KMS-11 (cell line): Measurements from ENCODE around the gene CERCAM.

ENCODE experiments used
- H2AFZ ChIP-seq: fragments of 200-600 bp; sonication (generic); 2 replicates; pipeline ENCODE4 v1.6.1; 2016; ENCODE audit warnings: antibody characterized with exemption, mixed run types, low read depth
- H3K27ac ChIP-seq: fragments of 200-600 bp; sonication (generic); 2 replicates; pipeline ENCODE4 v1.6.1; 2016; ENCODE audit warnings: mild to moderate bottlenecking, mixed run types
- H3K27me3 ChIP-seq: fragments of 200-600 bp; sonication (generic); 2 replicates; pipeline ENCODE4 v1.6.1; 2017; ENCODE audit warnings: mild to moderate bottlenecking, low read depth, mixed run types, moderate library complexity; ENCODE audit not compliant: insufficient read depth
- H3K36me3 ChIP-seq: fragments of 200-600 bp; sonication (generic); 2 replicates; pipeline ENCODE4 v1.6.1; 2017; ENCODE audit warnings: mild to moderate bottlenecking, mixed run types; ENCODE audit not compliant: insufficient read depth
- H3K4me1 ChIP-seq: fragments of 200-600 bp; sonication (generic); 2 replicates; pipeline ENCODE4 v1.6.1; 2016; ENCODE audit warnings: mild to moderate bottlenecking, low read depth, mixed run types; ENCODE audit not compliant: poor library complexity, severe bottlenecking
- H3K4me2 ChIP-seq: fragments of 200-600 bp; sonication (generic); 2 replicates; pipeline ENCODE4 v1.7.0; 2016; ENCODE audit warnings: mild to moderate bottlenecking, mixed run types
- H3K4me3 ChIP-seq: fragments of 200-600 bp; sonication (generic); IDR thresholded peaks from 2 replicates; pipeline ENCODE4 v1.6.1; 2017; ENCODE audit warnings: low read depth, low read length, mixed read lengths; ENCODE audit not compliant: insufficient read depth
- H3K79me2 ChIP-seq: fragments of 200-600 bp; sonication (generic); 2 replicates; pipeline ENCODE4 v1.6.1; 2016; ENCODE audit warnings: low read depth, mixed run types; ENCODE audit not compliant: insufficient read depth
- H3K9ac ChIP-seq: fragments of 200-600 bp; sonication (generic); 2 replicates; pipeline ENCODE4 v1.6.1; 2016; ENCODE audit warnings: mild to moderate bottlenecking, mixed run types
- H4K20me1 ChIP-seq: fragments of 200-600 bp; sonication (generic); 2 replicates; pipeline ENCODE4 v1.6.1; 2016; ENCODE audit warnings: mild to moderate bottlenecking, mixed run types; ENCODE audit not compliant: insufficient read depth
- CTCF ChIP-seq: fragments of 200-600 bp; sonication (generic); conservative IDR thresholded peaks from 2 replicates; pipeline ENCODE4 v1.6.1; 2017; ENCODE audit warnings: low read depth, mild to moderate bottlenecking, antibody characterized with exemption, low read length, moderate library complexity, mixed read lengths

The CERCAM gene

GRCh38 chr9:128396970-128397613, 23.6 kb upstream of the CERCAM start:
- Histone ChIP-seq H4K20me1 (no peaks in the 10 kb centered on the region), H3K36me3 (no peaks in the 10 kb centered on the region), H3K4me1 (no peaks in the 10 kb centered on the region), H3K9ac (no peak overlapping the region), H2AFZ (no peak overlapping the region), H3K4me2 (no peak overlapping the region), H3K79me2 (no peaks in the 10 kb centered on the region), H3K27ac (no peak overlapping the region), H3K27me3 (no peaks in the 10 kb centered on the region), H3K4me3 (no peak overlapping the region)
- no peak for TF ChIP-seq CTCF

- no peak overlapping the region for H3K9ac ChIP-seq
- no peak overlapping the region for H2AFZ ChIP-seq
- no peak overlapping the region for H3K4me2 ChIP-seq
- no peaks in the 10 kb centered on the region for H3K27me3 ChIP-seq
- H3K27ac ChIP-seq, result no peak overlapping the region
- H3K4me3 ChIP-seq, result no peak overlapping the region
- TF ChIP-seq CTCF, result no peak
- no peaks in the 10 kb centered on the region for H4K20me1 ChIP-seq
- no peaks in the 10 kb centered on the region for H3K4me1 ChIP-seq
- no peaks in the 10 kb centered on the region for H3K79me2 ChIP-seq
- no peaks in the 10 kb centered on the region for H3K36me3 ChIP-seq
Measured at GRCh38 chr9:128397831-128398230, 22.8 kb upstream of the CERCAM start.

- no peaks in the 10 kb centered on the region for H3K27me3 ChIP-seq
- H3K27ac ChIP-seq, result no peak overlapping the region
- H3K9ac ChIP-seq, result no peak overlapping the region
- H3K4me3 ChIP-seq, result no peak overlapping the region
- no peaks in the 10 kb centered on the region for H4K20me1 ChIP-seq
- no peaks in the 10 kb centered on the region for H3K79me2 ChIP-seq
- H3K4me1 ChIP-seq, result no peaks in the 10 kb centered on the region
- H2AFZ ChIP-seq, result no peak overlapping the region
- H3K4me2 ChIP-seq, result no peak overlapping the region
- TF ChIP-seq CTCF, result no peak
- no peaks in the 10 kb centered on the region for H3K36me3 ChIP-seq
Measured at GRCh38 chr9:128399861-128400260, 20.8 kb upstream of the CERCAM start.

- Histone ChIP-seq H3K27ac (no peak overlapping the region), H3K4me3 (no peak overlapping the region), H3K4me1 (no peaks in the 10 kb centered on the region), H4K20me1 (no peaks in the 10 kb centered on the region), H3K79me2 (no peaks in the 10 kb centered on the region), H3K4me2 (no peak overlapping the region), H3K36me3 (no peaks in the 10 kb centered on the region), H3K27me3 (no peaks in the 10 kb centered on the region), H3K9ac (no peak overlapping the region), H2AFZ (no peak overlapping the region)
- TF ChIP-seq CTCF, result no peak
Measured at GRCh38 chr9:128404560-128404959, 16.1 kb upstream of the CERCAM start.
